Caco-2 (cell line): Measurements from ENCODE around the gene STK24. TPM values are rescaled to one million over a fixed set of nuclear protein-coding genes. Genes with fewer than 3 reads are reported as not detected.
"Not testable (repeated sequence)": the region's sequence is repeated elsewhere in the genome, so short reads cannot be mapped to it uniquely, and the experiment has no call there.

Source experiments
- Bru-seq: library from RNA; stranded (reverse); fragments of 400-500 nt; gene quantifications from one replicate; lab custom pipeline; 2021; lab: Mats Ljungman, UMichigan
- BruChase-seq, 2 experiments: library from RNA; stranded (reverse); fragments of 400-500 nt; gene quantifications; one replicate each; lab custom pipeline; 2021; lab: Mats Ljungman, UMichigan
- BruUV-seq: library from RNA; stranded (reverse); fragments of 400-500 nt; replicated peaks from 2 replicates; lab custom pipeline; 2021; lab: Mats Ljungman, UMichigan
- CTCF ChIA-PET: fragments of 300-600 bp; sonication (Branson Sonifier 250); formaldehyde crosslinking; loops from one replicate; lab custom pipeline; 2022; ENCODE audit warnings: antibody characterized with exemption; lab: Charles Lee
- POLR2A ChIA-PET: fragments of 300-600 bp; sonication (Branson Sonifier 250); formaldehyde crosslinking; loops from one replicate; lab custom pipeline; 2022; ENCODE audit warnings: antibody characterized with exemption; lab: Charles Lee
- DNase-seq, 2 experiments: peaks; one replicate each; pipeline versions ENCODE4 v3.0.0 to v3.0.0-alpha.2; 2020 to 2022
- H3K27me3 ChIP-seq: replicated peaks from 2 replicates; pipeline ENCODE4 v1.6.0; 2011; ENCODE audit warnings: low read length; ENCODE audit not compliant: control insufficient read depth, insufficient read depth
- H3K36me3 ChIP-seq: 2 replicates; pipeline ENCODE4 v1.5.1; 2011; ENCODE audit warnings: low read length; ENCODE audit not compliant: control insufficient read depth, insufficient read depth
- H3K4me1 ChIP-seq: fragments of 250-450 bp; sonication (Bioruptor Pico); 2 replicates; pipeline ENCODE4 v1.5.1; 2020; ENCODE audit warnings: mild to moderate bottlenecking
- H3K4me3 ChIP-seq: 2 replicates; pipeline ENCODE4 v1.5.1; 2011; ENCODE audit warnings: low read depth, mild to moderate bottlenecking, control low read depth, low read length
- H3K9me3 ChIP-seq: fragments of 250-450 bp; sonication (Bioruptor Pico); 2 replicates; pipeline ENCODE4 v1.5.1; 2020; ENCODE audit warnings: mild to moderate bottlenecking, moderate library complexity
- H3K27ac Mint-ChIP-seq: one replicate; pipeline ENCODE4 v1.8.0; 2022; ENCODE audit warnings: mixed read lengths; ENCODE audit not compliant: unreplicated experiment
- H3K27me3 Mint-ChIP-seq: one replicate; pipeline ENCODE4 v1.8.0; 2022; ENCODE audit warnings: mixed read lengths; ENCODE audit not compliant: insufficient read depth, unreplicated experiment
- H3K36me3 Mint-ChIP-seq: one replicate; pipeline ENCODE4 v1.8.0; 2022; ENCODE audit warnings: mild to moderate bottlenecking, mixed read lengths; ENCODE audit not compliant: insufficient read depth, unreplicated experiment
- H3K4me1 Mint-ChIP-seq: one replicate; pipeline ENCODE4 v1.8.0; 2022; ENCODE audit warnings: low read depth, mixed read lengths; ENCODE audit not compliant: unreplicated experiment
- H3K4me3 Mint-ChIP-seq: one replicate; pipeline ENCODE4 v1.8.0; 2022; ENCODE audit warnings: mild to moderate bottlenecking, moderate library complexity, mixed read lengths; ENCODE audit not compliant: unreplicated experiment
- H3K9me3 Mint-ChIP-seq: one replicate; pipeline ENCODE4 v1.8.0; 2022; ENCODE audit warnings: mixed read lengths; ENCODE audit not compliant: unreplicated experiment
- CTCF ChIP-seq, 2 experiments: fragments of 200-600 bp in 1 of 2; IDR thresholded peaks; 1 replicate in 1 of 2; 2 replicates in 1 of 2; pipeline versions ENCODE4 v1.5.1 to v1.8.0; 2011 to 2022; ENCODE audit warnings: antibody characterized with exemption in 1 of 2, control low read depth in 1 of 2, inconsistent platforms in 1 of 2, low read depth in 1 of 2, low read length in 1 of 2, mild to moderate bottlenecking in 1 of 2, moderate library complexity in 1 of 2; ENCODE audit not compliant: insufficient read depth in 1 of 2, severe bottlenecking in 1 of 2, unreplicated experiment in 1 of 2
- intact Hi-C: fragments of 100-400 bp; cut with micrococcal nuclease; formaldehyde crosslinking; loops from one replicate; pipeline ENCODE4 v1.10.0; 2022; ENCODE audit not compliant: unreplicated experiment
- long read RNA-seq: library from polyadenylated mRNA; stranded (forward); transcript quantifications from one replicate; pipeline ENCODE4 v2.0.0, GENCODE V29; 2022
- total RNA-seq: library from RNA; stranded (reverse); gene quantifications from 2 replicates; pipeline ENCODE4 v1.2.3, GENCODE V29; 2022

Gene STK24
- total RNA-seq (244 and 253 TPM in 2 replicates), Bru-seq, nascent RNA (percentile 96 among the genes with signal in this experiment), BruChase-seq, experiment 1, labeled RNA remaining after a 2-hour chase (percentile 90 among the genes with signal in this experiment), BruChase-seq, experiment 2, labeled RNA remaining after a 6-hour chase (percentile 94 among the genes with signal in this experiment)
- long read RNA-seq, full-length matches to known transcripts, result 130 of 184 reads
- long read RNA-seq, partial matches to known transcripts, result 38 of 184 reads
- long read RNA-seq, other reads (novel, unspliced or antisense), result 16 of 184 reads

DNA sequence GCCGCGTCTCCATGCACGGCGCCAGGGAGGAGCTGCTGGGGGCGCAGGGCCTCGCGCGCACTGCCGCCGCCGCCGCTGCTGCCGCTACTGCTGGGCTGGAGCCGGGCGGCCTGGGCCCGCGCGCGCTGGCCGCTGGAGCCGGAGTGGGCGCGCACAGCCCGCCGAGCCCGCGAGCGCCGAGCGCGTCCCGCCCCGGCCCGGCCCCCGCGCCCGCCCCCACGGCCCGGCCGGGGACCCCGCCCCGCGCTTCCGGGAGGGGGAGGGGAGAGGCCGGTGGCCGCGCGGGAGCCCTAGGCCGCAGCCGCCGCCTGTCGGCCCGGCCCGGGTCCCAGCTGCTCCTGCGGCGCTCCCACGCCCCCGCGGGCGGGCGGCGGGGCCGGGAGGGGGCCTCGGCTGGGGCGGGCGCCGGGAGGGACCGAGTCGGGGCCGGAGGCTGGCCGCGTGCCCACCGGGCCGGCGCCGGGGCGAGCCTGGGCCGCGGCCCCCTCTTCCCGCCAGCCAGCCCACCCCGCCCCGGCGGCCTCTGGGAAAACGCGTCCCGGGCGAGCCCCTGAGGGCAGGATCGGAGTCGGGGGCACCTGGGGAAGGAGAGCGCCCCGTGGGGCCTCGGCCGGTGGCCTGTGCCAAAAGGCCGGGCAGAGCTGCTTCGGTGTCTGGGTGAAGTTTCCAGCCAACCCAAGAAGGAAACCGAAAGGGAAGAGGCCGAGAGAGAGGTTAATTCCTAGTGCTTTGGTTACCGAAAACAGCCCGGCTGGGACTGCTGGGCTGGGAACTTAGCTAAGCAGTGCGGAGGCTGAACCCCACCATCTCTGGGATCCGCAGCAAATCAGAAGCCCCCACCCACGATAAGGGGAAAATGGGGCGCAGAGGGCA, at the start of gene STK24:
STK24 (minus strand) TSS at position 145 of the 873 bp plus-strand sequence. CDS start 321 bp downstream, outside the sequence.
- H3K27me3 Mint-ChIP-seq, result no peaks in the 10 kb centered on the region
- no peak for TF ChIP-seq CTCF (IDR thresholded peaks at IDR 0.05; ENCODE audit: insufficient read depth in 1 of 2, low read depth in 1 of 2, low read length in 1 of 2, severe bottlenecking in 1 of 2, unreplicated experiment in 1 of 2)
- H3K4me3 Mint-ChIP-seq, result peak within 1 kb of the TSS; percentile 95
- peak; percentile 65 to 92 for DNase-seq
- CTCF ChIA-PET, result interaction anchor here (1.5 to 1.7 kb wide), 2 partner anchors 76 to 96 kb away, joined by 5 to 7 read pairs; no protein-coding TSS in a partner anchor
- no peaks in the 10 kb centered on the region for H3K9me3 Mint-ChIP-seq
- H3K4me1 Mint-ChIP-seq, result peaks cover 63% of the 10 kb centered on the region
- no peaks in the 10 kb centered on the region for H3K27me3 ChIP-seq
- H3K27ac Mint-ChIP-seq, result peak within 1 kb of the TSS; percentile 97
- peak within 1 kb of the TSS; percentile 92 for H3K4me3 ChIP-seq
- intact Hi-C loops, result loop anchor here (1.0 to 10.0 kb wide), 2 partner anchors 76 to 198 kb away; no protein-coding TSS in a partner anchor
- no TSS peak for BruUV-seq
- no peaks in the 10 kb centered on the region for H3K36me3 ChIP-seq
- no peaks in the 10 kb centered on the region for H3K9me3 ChIP-seq
- H3K36me3 Mint-ChIP-seq, result peaks cover 40% of the 10 kb centered on the region
- peaks cover 61% of the 10 kb centered on the region for H3K4me1 ChIP-seq
- POLR2A ChIA-PET, result interaction anchor here (0.6 to 1.7 kb wide), 8 partner anchors 9 to 93 kb away, joined by 3 to 6 read pairs (median 3); no protein-coding TSS in a partner anchor

DNA sequence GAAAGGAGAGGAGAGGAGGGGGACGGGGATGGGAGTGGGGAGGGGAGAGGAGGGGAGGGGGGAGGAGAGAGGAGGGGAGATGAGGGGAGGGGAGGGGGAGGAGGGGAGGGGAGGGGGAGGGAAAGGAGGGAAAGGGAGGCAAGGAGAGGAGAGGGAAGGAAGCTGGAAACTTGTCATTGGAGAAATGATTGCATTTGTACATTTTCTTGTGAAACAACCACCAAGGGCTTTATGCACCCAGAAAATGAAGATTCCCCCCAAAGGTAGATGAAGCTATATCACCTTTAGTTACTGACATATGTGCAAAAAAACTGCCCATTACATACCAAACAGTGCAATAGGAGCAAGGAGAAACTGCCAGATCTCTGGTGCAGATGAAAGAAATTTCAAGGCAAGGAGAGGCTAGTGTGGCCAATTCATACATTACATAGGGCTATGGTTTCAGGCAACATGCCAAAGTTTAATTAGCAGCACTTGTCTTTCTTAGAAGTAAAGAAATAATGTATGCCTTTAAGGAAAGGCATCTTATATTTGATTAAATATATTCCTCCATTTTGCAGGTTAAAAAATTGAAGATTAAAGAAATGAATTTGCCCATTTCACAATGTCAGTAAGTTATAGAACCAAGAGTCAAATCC, 49.5 kb upstream of the STK24 start:
- H3K4me3 ChIP-seq, result no peak overlapping the region
- ChIA-PET CTCF (no interaction called here), POLR2A (no interaction called here)
- Mint-ChIP-seq H3K27ac (no peak overlapping the region), H3K9me3 (no peaks in the 10 kb centered on the region), H3K36me3 (no peaks in the 10 kb centered on the region), H3K27me3 (no peaks in the 10 kb centered on the region), H3K4me1 (peaks cover 7% of the 10 kb centered on the region), H3K4me3 (no peak overlapping the region)
- intact Hi-C loops, result no loop called here
- no peaks in the 10 kb centered on the region for H3K27me3 ChIP-seq
- H3K4me1 ChIP-seq, result peaks cover 16% of the 10 kb centered on the region; the same call in 1 of the 2 replicates
- no peak for TF ChIP-seq CTCF (IDR thresholded peaks at IDR 0.05; ENCODE audit: insufficient read depth in 1 of 2, low read depth in 1 of 2, low read length in 1 of 2, severe bottlenecking in 1 of 2, unreplicated experiment in 1 of 2)
- no peaks in the 10 kb centered on the region for H3K9me3 ChIP-seq
- no peak for DNase-seq
- no TSS peak for BruUV-seq
- no peaks in the 10 kb centered on the region for H3K36me3 ChIP-seq

GRCh38 chr13:98624589-98624988, 47.7 kb upstream of the STK24 start:
- H3K27me3 ChIP-seq, CTCF ChIA-PET, POLR2A ChIA-PET, DNase-seq, H3K4me3 ChIP-seq, BruUV-seq, H3K27me3 Mint-ChIP-seq, H3K36me3 Mint-ChIP-seq, intact Hi-C loops, H3K9me3 Mint-ChIP-seq, H3K36me3 ChIP-seq, H3K4me1 Mint-ChIP-seq, H3K9me3 ChIP-seq, H3K4me3 Mint-ChIP-seq, H3K27ac Mint-ChIP-seq: not testable (repeated sequence)
- H3K4me1 ChIP-seq, result peaks cover 16% of the 10 kb centered on the region; the same call in 1 of the 2 replicates
